Testis (tissue), 3 donors: ENCODE results near the gene NCAM2. TPM values are rescaled to one million over a fixed set of nuclear protein-coding genes. Genes with fewer than 3 reads are reported as not detected.

ENCODE experiments used
- DNase-seq: peaks from one replicate; pipeline ENCODE4 v3.0.0-alpha.2; 2019
- H3K27ac ChIP-seq, 2 donors: fragments of 200-600 bp; sonication (generic); one replicate each; pipeline ENCODE4 v1.5.1; 2019
- H3K27me3 ChIP-seq: fragments of 200-600 bp; sonication (generic); one replicate; pipeline ENCODE4 v1.5.1; 2019
- H3K36me3 ChIP-seq: fragments of 200-600 bp; sonication (generic); one replicate; pipeline ENCODE4 v1.5.1; 2017; ENCODE audit warnings: low read depth; ENCODE audit errors: missing control alignments
- H3K4me1 ChIP-seq: fragments of 200-600 bp; sonication (generic); one replicate; pipeline ENCODE4 v1.5.1; 2019
- H3K4me3 ChIP-seq, 2 donors: fragments of 200-600 bp; sonication (generic); one replicate each; pipeline ENCODE4 v1.5.1; 2017 to 2019
- H3K9me3 ChIP-seq: fragments of 200-600 bp; sonication (generic); one replicate; pipeline ENCODE4 v1.5.1; 2017
- CTCF ChIP-seq, 3 experiments: fragments of 450-650 bp in 2 of 3; fragments of 200-600 bp in 1 of 3; sonication (generic) in 1 of 3; IDR thresholded peaks; one replicate each; pipeline ENCODE4 v1.5.1; 2016 to 2019; ENCODE audit warnings: antibody characterized with exemption in 3 of 3, mild to moderate bottlenecking in 2 of 3, moderate library complexity in 1 of 3
- POLR2A ChIP-seq: fragments of 450-650 bp; IDR thresholded peaks from one replicate; pipeline ENCODE4 v1.6.1; 2017; ENCODE audit warnings: antibody characterized with exemption, mild to moderate bottlenecking, moderate library complexity
- WGBS, 2 donors: methylation state at CpG; one replicate each; pipeline ENCODE4 v1.1.5; 2018; 5-methylcytosine and 5-hydroxymethylcytosine counted together
- intact Hi-C: fragments of 100-400 bp; cut with DNase I; formaldehyde crosslinking; loops from one replicate; pipeline ENCODE4 v1.15.1; 2023; ENCODE audit warnings: low total_unique reads
- polyA plus RNA-seq: library from polyadenylated mRNA; stranded (reverse); fragments of 350-450 nt; fragmentation: Illumina TruSeq; extraction: RNeasy Lipid Tissue Mini Kit (QIAGEN cat#74804); gene quantifications from one replicate; pipeline ENCODE4 v1.2.3, GENCODE V29; 2014; ENCODE audit warnings: low read depth, low replicate concordance; ENCODE audit not compliant: insufficient read depth
- total RNA-seq, 2 donors: library from RNA; depleted of rRNA; stranded (reverse); fragments of >200 nt; gene quantifications; one replicate each; pipeline ENCODE4 v1.2.3, GENCODE V29; 2016

NCAM2 gene
- total and polyA plus RNA-seq, 3 donors from 2014 or later, result 22.4 to 26.9 (median 26.1) TPM

GRCh38 chr21:20970691-20971090, 27.5 kb upstream of the NCAM2 start:
- WGBS, 2 donors, result 65 to 67% methylated on average over 1 of the region's 1 CpG
- Histone ChIP-seq H3K4me1 (no peaks in the 10 kb centered on the region), H3K27me3 (no peaks in the 10 kb centered on the region), H3K27ac (no peak overlapping the region), H3K4me3 (no peak overlapping the region), H3K36me3 (no peaks in the 10 kb centered on the region), H3K9me3 (no peaks in the 10 kb centered on the region)
- no peak for TF ChIP-seq CTCF (IDR thresholded peaks at IDR 0.05)
- no peak for TF ChIP-seq POLR2A
- DNase-seq, result no peak
- intact Hi-C loops, result no loop called here

- no peaks in the 10 kb centered on the region for H3K9me3 ChIP-seq
- H3K4me3 ChIP-seq, result no peak overlapping the region
- no peak overlapping the region for H3K27ac ChIP-seq
- DNase-seq, result peak; percentile 78
- TF ChIP-seq POLR2A (no peak), CTCF (IDR thresholded peaks at IDR 0.05) (peak in 2 of 3 experiments; percentile 18 to 43)
- H3K36me3 ChIP-seq, result no peaks in the 10 kb centered on the region
- 22 to 33% methylated on average over 2 of the region's 2 CpGs for WGBS, 2 donors
- H3K4me1 ChIP-seq, result no peaks in the 10 kb centered on the region
- H3K27me3 ChIP-seq, result no peaks in the 10 kb centered on the region
- intact Hi-C loops, result no loop called here
These were observed 26.8 kb upstream of the NCAM2 start for GRCh38 chr21:20971296-20971921.

GRCh38 chr21:20994790-20995189, 3.4 kb upstream of the NCAM2 start:
- H3K4me3 ChIP-seq, result no peak overlapping the region
- WGBS, 2 donors, result 91 to 93% methylated on average over 7 of the region's 7 CpGs
- no peaks in the 10 kb centered on the region for H3K27me3 ChIP-seq
- intact Hi-C loops, result no loop called here
- DNase-seq, result no peak
- H3K4me1 ChIP-seq, result no peaks in the 10 kb centered on the region
- TF ChIP-seq POLR2A (no peak), CTCF (IDR thresholded peaks at IDR 0.05) (no peak)
- H3K9me3 ChIP-seq, result no peaks in the 10 kb centered on the region
- no peaks in the 10 kb centered on the region for H3K36me3 ChIP-seq
- H3K27ac ChIP-seq, result no peak overlapping the region

GRCh38 chr21:20996421-20997310, 1.5 kb upstream of the NCAM2 start:
- H3K27me3 ChIP-seq, result no peaks in the 10 kb centered on the region
- intact Hi-C loops, result no loop called here
- DNase-seq, result no peak
- no peaks in the 10 kb centered on the region for H3K4me1 ChIP-seq
- TF ChIP-seq POLR2A, result no peak
- TF ChIP-seq CTCF (IDR thresholded peaks at IDR 0.05), result no peak
- 36 to 37% methylated on average over 21 to 27 of the region's 27 CpGs for WGBS, 2 donors
- no peaks in the 10 kb centered on the region for H3K36me3 ChIP-seq
- H3K4me3 ChIP-seq, result no peak overlapping the region
- H3K9me3 ChIP-seq, result no peaks in the 10 kb centered on the region
- H3K27ac ChIP-seq, result no peak overlapping the region
